Measurements from ENCODE around the gene AGRN.

- TF ChIP-seq, protein P1, sequence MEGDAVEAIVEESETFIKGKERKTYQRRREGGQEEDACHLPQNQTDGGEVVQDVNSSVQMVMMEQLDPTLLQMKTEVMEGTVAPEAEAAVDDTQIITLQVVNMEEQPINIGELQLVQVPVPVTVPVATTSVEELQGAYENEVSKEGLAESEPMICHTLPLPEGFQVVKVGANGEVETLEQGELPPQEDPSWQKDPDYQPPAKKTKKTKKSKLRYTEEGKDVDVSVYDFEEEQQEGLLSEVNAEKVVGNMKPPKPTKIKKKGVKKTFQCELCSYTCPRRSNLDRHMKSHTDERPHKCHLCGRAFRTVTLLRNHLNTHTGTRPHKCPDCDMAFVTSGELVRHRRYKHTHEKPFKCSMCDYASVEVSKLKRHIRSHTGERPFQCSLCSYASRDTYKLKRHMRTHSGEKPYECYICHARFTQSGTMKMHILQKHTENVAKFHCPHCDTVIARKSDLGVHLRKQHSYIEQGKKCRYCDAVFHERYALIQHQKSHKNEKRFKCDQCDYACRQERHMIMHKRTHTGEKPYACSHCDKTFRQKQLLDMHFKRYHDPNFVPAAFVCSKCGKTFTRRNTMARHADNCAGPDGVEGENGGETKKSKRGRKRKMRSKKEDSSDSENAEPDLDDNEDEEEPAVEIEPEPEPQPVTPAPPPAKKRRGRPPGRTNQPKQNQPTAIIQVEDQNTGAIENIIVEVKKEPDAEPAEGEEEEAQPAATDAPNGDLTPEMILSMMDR (IDR thresholded peaks at IDR 0.05) = no peak
- TF ChIP-seq POLR2A (IDR thresholded peaks at IDR 0.05) = no peak
Observed at GRCh38 chr1:1006305-1007159, 13.4 kb upstream of the AGRN start.
